Aorta (tissue), 5 donors: ENCODE data around the gene TMEM40. TPM values are rescaled to one million over a fixed set of nuclear protein-coding genes. Genes with fewer than 3 reads are reported as not detected.

Experiments used
- ATAC-seq: fragments of 200-7000 bp; cut with Tn5 transposase; one replicate; pipeline ENCODE4 v1.9.1; 2022; ENCODE audit warnings: moderate library complexity; ENCODE audit not compliant: low FRiP score
- DNase-seq, 2 donors: peaks; one replicate each; pipeline ENCODE4 v3.0.0-alpha.2; 2020
- H3K27ac ChIP-seq, 2 donors: one replicate each; pipeline ENCODE4 v1.5.1; 2013; ENCODE audit warnings: low read length in 2 of 2, mild to moderate bottlenecking in 2 of 2, moderate library complexity in 2 of 2, control low read depth in 1 of 2, inconsistent platforms in 1 of 2, low read depth in 1 of 2
- H3K27me3 ChIP-seq, 2 donors: one replicate each; pipeline ENCODE4 v1.6.1; 2013; ENCODE audit warnings: control low read depth in 1 of 2, low read length in 1 of 2, mild to moderate bottlenecking in 1 of 2, moderate library complexity in 1 of 2; ENCODE audit not compliant: insufficient read depth in 2 of 2, control insufficient read depth in 1 of 2
- H3K36me3 ChIP-seq, 2 donors: one replicate each; pipeline ENCODE4 v1.6.1; 2013; ENCODE audit warnings: control low read depth in 1 of 2, low read length in 1 of 2, mild to moderate bottlenecking in 1 of 2; ENCODE audit not compliant: insufficient read depth in 2 of 2, control insufficient read depth in 1 of 2
- H3K4me1 ChIP-seq, 2 donors: one replicate each; pipeline ENCODE4 v1.6.1; 2013; ENCODE audit warnings: low read length in 2 of 2, control low read depth in 1 of 2, mild to moderate bottlenecking in 1 of 2, moderate library complexity in 1 of 2; ENCODE audit not compliant: insufficient read depth in 2 of 2, control insufficient read depth in 1 of 2
- H3K4me3 ChIP-seq, 2 donors: one replicate each; pipeline ENCODE4 v1.5.1; 2013; ENCODE audit warnings: low read length in 2 of 2, control low read depth in 1 of 2, mild to moderate bottlenecking in 1 of 2
- H3K9me3 ChIP-seq: one replicate; pipeline ENCODE4 v1.6.1; 2013; ENCODE audit warnings: mild to moderate bottlenecking, low read length; ENCODE audit not compliant: control insufficient read depth
- WGBS, 2 donors: extraction: QIAGEN DNeasy Blood & Tissue Kit; methylation state at CpG; one replicate each; pipeline ENCODE4 v1.1.7; 2013; 5-methylcytosine and 5-hydroxymethylcytosine counted together
- intact Hi-C, 2 donors: fragments of 100-400 bp; cut with DNase I; formaldehyde crosslinking; loops; one replicate each; pipeline versions ENCODE4 v1.14.2 to v1.15.0; 2022
- polyA plus RNA-seq, 2 donors: library from polyadenylated mRNA; stranded (reverse); fragments of 200-250 nt; gene quantifications; one replicate each; pipeline ENCODE4 v1.2.3, GENCODE V29; 2013
- total RNA-seq, 2 donors: library from RNA; stranded (reverse); fragmentation: NEBNext Ultra II Directional; extraction: Animal tissue kit (Norgen Biotek cat#: 25700); gene quantifications; one replicate each; pipeline ENCODE4 v1.2.1, GENCODE V29; 2021
- donor health status: healthy with polysubstance abuse.
- donor health status: Bipolar disorder and iron deficiency.
- donor health status: DM: no; HTN: no; CAD: no.
- donor health status: DM: no; HTN: no; CAD: no.
- donor health status: DM: yes; HTN: yes; CAD: no.

Gene TMEM40
- total and polyA plus RNA-seq, 4 donors = 0.50 to 0.84 TPM; not detected in 2

DNA sequence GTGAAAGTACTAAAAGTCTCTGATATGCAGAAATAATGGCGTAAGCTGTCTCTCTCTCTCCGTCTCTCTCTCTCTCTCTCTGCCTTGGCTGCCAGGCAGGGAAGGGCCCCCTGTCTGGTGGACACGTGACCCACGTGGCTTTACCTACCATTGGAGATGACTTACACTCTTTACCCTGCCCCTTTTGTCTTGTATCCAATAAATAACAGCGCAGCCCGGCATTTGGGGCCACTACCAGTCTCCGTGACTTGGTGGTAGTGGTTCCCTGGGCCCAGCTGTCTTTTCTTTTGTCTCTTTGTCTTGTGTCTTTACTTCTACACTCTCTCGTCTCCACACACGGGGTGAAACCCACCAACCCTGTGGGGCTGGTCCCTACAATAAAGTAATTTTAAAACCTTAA, 12.2 kb upstream of the TMEM40 start:
- 88 to 89% methylated on average over 9 of the region's 9 CpGs for WGBS, 2 donors
- intact Hi-C loops = no loop called here
- Histone ChIP-seq H3K4me1 (no peaks in the 10 kb centered on the region), H3K4me3 (no peak overlapping the region), H3K36me3 (no peaks in the 10 kb centered on the region), H3K9me3 (no peaks in the 10 kb centered on the region), H3K27me3 (no peaks in the 10 kb centered on the region), H3K27ac (no peak overlapping the region)
- DNase-seq (no peak), ATAC-seq (no peak)

DNA sequence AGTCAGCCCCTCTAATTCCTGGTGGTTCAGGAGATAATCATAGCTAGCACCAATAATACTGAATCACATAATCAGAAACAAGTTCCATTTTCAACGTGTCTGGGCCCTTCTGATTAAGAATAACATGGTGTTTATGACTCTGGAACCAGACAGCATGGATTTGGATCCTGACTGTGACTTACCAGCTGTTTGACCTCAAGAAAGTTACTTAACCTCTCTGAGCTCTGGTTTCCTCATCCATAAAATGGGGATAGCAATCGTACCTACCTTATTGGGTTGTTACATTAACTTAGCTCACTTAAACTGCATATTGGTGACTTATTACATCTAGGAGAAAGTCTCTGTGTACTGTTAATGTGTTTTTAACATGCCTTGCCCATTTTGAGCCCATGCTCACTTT, 10.7 kb upstream of the TMEM40 start:
- ATAC-seq (no peak), DNase-seq (no peak)
- Histone ChIP-seq H3K36me3 (no peaks in the 10 kb centered on the region), H3K27me3 (no peaks in the 10 kb centered on the region), H3K4me3 (no peak overlapping the region), H3K4me1 (no peaks in the 10 kb centered on the region), H3K27ac (no peak overlapping the region), H3K9me3 (no peaks in the 10 kb centered on the region)
- intact Hi-C loops = no loop called here
- WGBS, 2 donors = 79 to 80% methylated on average over 2 of the region's 2 CpGs

DNA sequence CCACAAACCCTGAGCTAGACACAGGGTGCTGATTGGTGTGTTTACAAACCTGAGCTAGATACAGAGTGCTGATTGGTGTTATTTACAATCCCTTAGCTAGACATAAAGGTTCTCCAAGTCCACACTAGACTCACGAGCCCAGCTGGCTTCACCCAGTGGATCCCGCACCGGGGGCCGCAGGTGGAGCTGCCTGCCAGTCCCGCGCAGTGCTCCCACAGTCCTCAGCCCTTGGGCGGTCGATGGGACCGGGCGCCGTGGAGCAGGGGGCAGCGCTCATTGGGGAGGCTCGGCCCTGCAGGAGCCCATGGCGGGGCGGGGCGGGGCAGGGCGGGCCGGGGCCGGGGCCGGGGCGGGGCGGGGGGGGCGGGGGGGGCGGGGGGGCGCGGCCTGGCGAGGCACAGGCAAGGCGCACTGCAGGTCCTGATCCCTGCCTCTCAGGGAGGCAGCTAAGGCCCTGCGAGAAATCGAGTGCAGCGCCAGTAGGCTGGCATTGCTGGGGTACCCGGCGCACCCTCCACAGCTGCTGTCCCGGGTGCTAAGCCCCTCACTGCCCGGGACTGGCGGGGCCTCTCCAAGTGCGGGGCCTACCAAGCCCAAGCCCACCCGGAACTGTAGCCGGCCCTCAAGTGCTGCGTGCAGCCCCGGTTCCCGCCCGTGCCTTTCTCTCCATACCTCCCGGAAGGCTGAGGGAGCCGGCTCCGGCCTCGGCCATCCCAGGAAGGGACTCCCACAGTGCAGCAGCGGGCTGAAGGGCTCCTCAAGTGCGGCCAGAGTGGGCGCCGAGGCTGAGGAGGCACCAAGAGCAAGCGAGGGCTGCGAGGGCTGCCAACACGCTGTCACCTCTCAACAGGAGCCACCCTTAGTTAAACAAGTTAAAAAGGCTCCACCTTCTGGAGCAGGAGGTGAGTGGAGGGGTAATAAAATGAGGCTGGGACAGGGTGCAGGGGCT, 9.8 kb upstream of the TMEM40 start:
- Histone ChIP-seq H3K27me3 (no peaks in the 10 kb centered on the region), H3K4me3 (no peak overlapping the region), H3K9me3 (no peaks in the 10 kb centered on the region), H3K36me3 (no peaks in the 10 kb centered on the region), H3K4me1 (no peaks in the 10 kb centered on the region), H3K27ac (no peak overlapping the region)
- ATAC-seq = no peak
- intact Hi-C loops = no loop called here
- WGBS, 2 donors = 83 to 84% methylated on average over 37 to 54 of the region's 54 CpGs
- DNase-seq = no peak

GRCh38 chr3:12766541-12766940, 7.5 kb upstream of the TMEM40 start:
- 90 to 96% methylated on average over 6 of the region's 6 CpGs for WGBS, 2 donors
- ATAC-seq (no peak), DNase-seq (no peak)
- Histone ChIP-seq H3K4me3 (no peak overlapping the region), H3K36me3 (no peaks in the 10 kb centered on the region), H3K27ac (no peak overlapping the region), H3K4me1 (no peaks in the 10 kb centered on the region), H3K27me3 (no peaks in the 10 kb centered on the region), H3K9me3 (no peaks in the 10 kb centered on the region)
- intact Hi-C loops = no loop called here

- WGBS, 2 donors = 75 to 88% methylated on average over 8 of the region's 8 CpGs
- no peak for ATAC-seq
- no peak for DNase-seq
- intact Hi-C loops = no loop called here
- H3K27me3 ChIP-seq = no peaks in the 10 kb centered on the region
- H3K36me3 ChIP-seq = no peaks in the 10 kb centered on the region
- no peak overlapping the region for H3K4me3 ChIP-seq
- no peak overlapping the region for H3K27ac ChIP-seq
- no peaks in the 10 kb centered on the region for H3K9me3 ChIP-seq
- no peaks in the 10 kb centered on the region for H3K4me1 ChIP-seq
These were observed 5.2 kb upstream of the TMEM40 start for GRCh38 chr3:12764171-12764776.

GRCh38 chr3:12759693-12760565, 870 bp upstream of the TMEM40 start:
- ATAC-seq = no peak
- 77 to 88% methylated on average over 8 of the region's 8 CpGs for WGBS, 2 donors
- no peaks in the 10 kb centered on the region for H3K36me3 ChIP-seq
- intact Hi-C loops = no loop called here
- no peak overlapping the region for H3K4me3 ChIP-seq
- H3K27ac ChIP-seq = no peak overlapping the region
- no peaks in the 10 kb centered on the region for H3K9me3 ChIP-seq
- DNase-seq = no peak
- H3K27me3 ChIP-seq = no peaks in the 10 kb centered on the region
- H3K4me1 ChIP-seq = no peaks in the 10 kb centered on the region

GRCh38 chr3:12758025-12758781, 856 bp downstream of the TMEM40 start:
- DNase-seq = peak; percentile 72 to 82
- WGBS, 2 donors = 15% methylated on average over 5 of the region's 5 CpGs
- Histone ChIP-seq H3K27ac (no peak overlapping the region), H3K4me1 (no peaks in the 10 kb centered on the region), H3K4me3 (no peak overlapping the region), H3K9me3 (no peaks in the 10 kb centered on the region), H3K36me3 (no peaks in the 10 kb centered on the region), H3K27me3 (no peaks in the 10 kb centered on the region)
- intact Hi-C loops = no loop called here
- peak; percentile 64 for ATAC-seq

DNA sequence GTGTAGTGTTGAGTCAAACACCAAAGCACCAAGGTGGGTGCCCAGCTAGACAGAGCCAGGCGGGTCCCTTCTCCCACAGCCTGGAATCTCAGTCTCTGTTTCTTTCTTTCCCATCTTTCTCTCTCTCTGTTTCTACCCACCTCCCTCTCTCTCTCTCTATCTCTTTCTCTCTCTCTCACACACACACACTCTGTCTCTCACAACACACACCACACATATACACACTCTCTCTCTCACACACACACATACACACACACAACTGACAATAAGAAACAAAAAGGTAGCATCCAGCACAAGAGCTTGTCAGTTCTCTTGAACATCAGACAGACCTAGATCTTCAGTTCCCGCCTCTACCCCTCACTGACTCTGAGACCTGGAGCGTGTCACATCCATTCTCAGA, 2.4 kb downstream of the TMEM40 start:
- ATAC-seq = no peak
- 97 to 99% methylated on average over 3 of the region's 3 CpGs for WGBS, 2 donors

More for the DNA sequence above, 2.4 kb downstream of the TMEM40 start:
- Histone ChIP-seq H3K4me3 (no peak overlapping the region), H3K4me1 (no peaks in the 10 kb centered on the region), H3K36me3 (no peaks in the 10 kb centered on the region), H3K27me3 (no peaks in the 10 kb centered on the region), H3K9me3 (no peaks in the 10 kb centered on the region), H3K27ac (no peak overlapping the region)
- DNase-seq = peak in 1 of 2 donors; percentile 24
- intact Hi-C loops = no loop called here
